HepG2 (cell line): ENCODE data around the gene JAGN1. TPM values are rescaled to one million over a fixed set of nuclear protein-coding genes. Genes with fewer than 3 reads are reported as not detected.

Experiments
- BORCS8-MEF2B ChIP-seq: sonication (generic); formaldehyde crosslinking; IDR thresholded peaks from 2 replicates; pipeline ENCODE4 v1.8.0; 2022; ENCODE audit warnings: mild to moderate bottlenecking, missing genetic modification reagents
- CC2D1A ChIP-seq: sonication (generic); formaldehyde crosslinking; IDR thresholded peaks from 2 replicates; pipeline ENCODE4 v1.8.1; 2023; ENCODE audit warnings: mild to moderate bottlenecking, missing genetic modification reagents
- EEA1 ChIP-seq: sonication (generic); formaldehyde crosslinking; IDR thresholded peaks from 2 replicates; pipeline ENCODE4 v1.5.1; 2020; ENCODE audit warnings: mild to moderate bottlenecking, missing genetic modification reagents, borderline replicate concordance
- IRF2 ChIP-seq: IDR thresholded peaks from 2 replicates; pipeline ENCODE4 v1.6.1; 2018; ENCODE audit warnings: missing genetic modification reagents, missing compliant biosample characterization
- MBD4 ChIP-seq: IDR thresholded peaks from 2 replicates; pipeline ENCODE4 v1.6.1; 2012; ENCODE audit warnings: low read length, inconsistent platforms, borderline replicate concordance
- NR2F6 ChIP-seq, 2 experiments: IDR thresholded peaks; 2 replicates each; pipeline ENCODE4 v1.6.1; 2016; ENCODE audit warnings: antibody characterized with exemption in 1 of 2, mild to moderate bottlenecking in 1 of 2
- SATB2 ChIP-seq: sonication (generic); formaldehyde crosslinking; IDR thresholded peaks from 2 replicates; pipeline ENCODE4 v1.5.0; 2020; ENCODE audit warnings: missing genetic modification reagents
- SNAPC2 ChIP-seq: sonication (generic); formaldehyde crosslinking; IDR thresholded peaks from 2 replicates; pipeline ENCODE4 v1.8.1; 2022; ENCODE audit warnings: mild to moderate bottlenecking, missing genetic modification reagents
- U2AF2 ChIP-seq: fragments of 200-400 bp; formaldehyde crosslinking; IDR thresholded peaks from 2 replicates; pipeline ENCODE4 v1.6.1; 2017; ENCODE audit warnings: low read depth, mild to moderate bottlenecking, low read length
- WIZ ChIP-seq: sonication (generic); formaldehyde crosslinking; IDR thresholded peaks from 2 replicates; pipeline ENCODE4 v1.5.1; 2020; ENCODE audit warnings: mild to moderate bottlenecking, missing genetic modification reagents
- ZNF205 ChIP-seq: IDR thresholded peaks from 2 replicates; pipeline ENCODE4 v1.6.1; 2018; ENCODE audit warnings: missing biosample characterization, missing genetic modification reagents
- ZNF441 ChIP-seq: sonication (generic); formaldehyde crosslinking; IDR thresholded peaks from 2 replicates; pipeline ENCODE4 v1.7.0; 2021; ENCODE audit warnings: missing genetic modification reagents, borderline replicate concordance
- ZNF550 ChIP-seq: sonication (generic); formaldehyde crosslinking; IDR thresholded peaks from 2 replicates; pipeline ENCODE4 v1.4.0; 2020; ENCODE audit warnings: mild to moderate bottlenecking, missing genetic modification reagents, borderline replicate concordance
- ZNF850 ChIP-seq: sonication (generic); formaldehyde crosslinking; conservative IDR thresholded peaks from 2 replicates; pipeline ENCODE4 v1.9.0; 2021; ENCODE audit warnings: mild to moderate bottlenecking, missing genetic modification reagents
- polyA plus RNA-seq, 8 experiments: library from polyadenylated mRNA; depleted of rRNA in 3 of 8; stranded (reverse) in 7 of 8; unstranded in 1 of 8; fragments of >200 nt; fragmentation: Illumina TruSeq in 4 of 8; extraction: Trizol in 4 of 8; gene quantifications; 2 replicates each; pipeline versions ENCODE4 v1.2.1 to v1.2.3, GENCODE V29; 2011 to 2016; ENCODE audit warnings: low read depth in 4 of 8, missing spikeins in 1 of 8, mixed read lengths in 1 of 8; ENCODE audit not compliant: insufficient read depth in 1 of 8
- total RNA-seq, 5 experiments: library from RNA; depleted of rRNA; stranded (reverse); fragments of >200 nt; fragmentation: Illumina TruSeq; extraction: Trizol; gene quantifications; 2 replicates each; pipeline ENCODE4 v1.2.3, GENCODE V29; 2016; ENCODE audit warnings: low read depth in 1 of 5
- TF ChIP-seq, protein P1 (sequence below): sonication (generic); formaldehyde crosslinking; IDR thresholded peaks from one replicate; pipeline ENCODE4 v1.5.1; 2020; ENCODE audit warnings: mild to moderate bottlenecking, missing genetic modification reagents; ENCODE audit errors: not compliant biosample characterization
- TF ChIP-seq, protein P2 (sequence below): sonication (generic); formaldehyde crosslinking; IDR thresholded peaks from 2 replicates; pipeline ENCODE4 v1.5.1; 2020; ENCODE audit warnings: missing genetic modification reagents, mild to moderate bottlenecking, borderline replicate concordance
- TF ChIP-seq, protein P3 (sequence below): sonication (generic); formaldehyde crosslinking; IDR thresholded peaks from 2 replicates; pipeline ENCODE4 v1.5.1; 2020; ENCODE audit warnings: missing genetic modification reagents, mild to moderate bottlenecking, borderline replicate concordance

The JAGN1 gene
- total and polyA plus RNA-seq, 2 of the 13 experiments (the other 11 are each of a cell fraction or from before 2014, with no cell fraction given) = 49.9 to 50.9 TPM

DNA sequence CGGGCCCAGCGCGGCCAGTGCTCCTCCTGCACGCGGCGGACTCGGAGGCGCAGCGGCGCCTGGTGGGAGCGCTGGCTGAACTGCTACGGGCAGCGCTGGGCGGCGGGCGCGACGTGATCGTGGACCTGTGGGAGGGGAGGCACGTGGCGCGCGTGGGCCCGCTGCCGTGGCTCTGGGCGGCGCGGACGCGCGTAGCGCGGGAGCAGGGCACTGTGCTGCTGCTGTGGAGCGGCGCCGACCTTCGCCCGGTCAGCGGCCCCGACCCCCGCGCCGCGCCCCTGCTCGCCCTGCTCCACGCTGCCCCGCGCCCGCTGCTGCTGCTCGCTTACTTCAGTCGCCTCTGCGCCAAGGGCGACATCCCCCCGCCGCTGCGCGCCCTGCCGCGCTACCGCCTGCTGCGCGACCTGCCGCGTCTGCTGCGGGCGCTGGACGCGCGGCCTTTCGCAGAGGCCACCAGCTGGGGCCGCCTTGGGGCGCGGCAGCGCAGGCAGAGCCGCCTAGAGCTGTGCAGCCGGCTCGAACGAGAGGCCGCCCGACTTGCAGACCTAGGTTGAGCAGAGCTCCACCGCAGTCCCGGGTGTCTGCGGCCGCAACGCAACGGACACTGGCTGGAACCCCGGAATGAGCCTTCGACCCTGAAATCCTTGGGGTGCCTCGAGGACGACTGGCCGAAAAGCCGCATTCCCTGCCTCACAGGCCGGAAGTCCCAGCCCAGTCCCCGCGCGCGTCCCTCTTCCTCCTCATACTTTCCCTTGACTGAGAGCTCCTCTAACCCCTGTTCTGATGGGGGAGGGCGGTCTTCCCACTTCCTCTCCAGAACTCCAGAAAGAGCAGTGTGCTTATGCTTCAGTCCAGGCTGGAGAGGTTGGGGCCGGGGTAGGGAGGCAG, 25.1 kb downstream of the JAGN1 start (continued):
- TF ChIP-seq ZNF441 (CRISPR knock-in tag) = peak; percentile 84
- TF ChIP-seq ZNF550 (CRISPR knock-in tag) = no peak
- no peak for TF ChIP-seq U2AF2
- TF ChIP-seq ZNF205 (CRISPR knock-in tag) = peak; percentile 69
- TF ChIP-seq, protein P1, sequence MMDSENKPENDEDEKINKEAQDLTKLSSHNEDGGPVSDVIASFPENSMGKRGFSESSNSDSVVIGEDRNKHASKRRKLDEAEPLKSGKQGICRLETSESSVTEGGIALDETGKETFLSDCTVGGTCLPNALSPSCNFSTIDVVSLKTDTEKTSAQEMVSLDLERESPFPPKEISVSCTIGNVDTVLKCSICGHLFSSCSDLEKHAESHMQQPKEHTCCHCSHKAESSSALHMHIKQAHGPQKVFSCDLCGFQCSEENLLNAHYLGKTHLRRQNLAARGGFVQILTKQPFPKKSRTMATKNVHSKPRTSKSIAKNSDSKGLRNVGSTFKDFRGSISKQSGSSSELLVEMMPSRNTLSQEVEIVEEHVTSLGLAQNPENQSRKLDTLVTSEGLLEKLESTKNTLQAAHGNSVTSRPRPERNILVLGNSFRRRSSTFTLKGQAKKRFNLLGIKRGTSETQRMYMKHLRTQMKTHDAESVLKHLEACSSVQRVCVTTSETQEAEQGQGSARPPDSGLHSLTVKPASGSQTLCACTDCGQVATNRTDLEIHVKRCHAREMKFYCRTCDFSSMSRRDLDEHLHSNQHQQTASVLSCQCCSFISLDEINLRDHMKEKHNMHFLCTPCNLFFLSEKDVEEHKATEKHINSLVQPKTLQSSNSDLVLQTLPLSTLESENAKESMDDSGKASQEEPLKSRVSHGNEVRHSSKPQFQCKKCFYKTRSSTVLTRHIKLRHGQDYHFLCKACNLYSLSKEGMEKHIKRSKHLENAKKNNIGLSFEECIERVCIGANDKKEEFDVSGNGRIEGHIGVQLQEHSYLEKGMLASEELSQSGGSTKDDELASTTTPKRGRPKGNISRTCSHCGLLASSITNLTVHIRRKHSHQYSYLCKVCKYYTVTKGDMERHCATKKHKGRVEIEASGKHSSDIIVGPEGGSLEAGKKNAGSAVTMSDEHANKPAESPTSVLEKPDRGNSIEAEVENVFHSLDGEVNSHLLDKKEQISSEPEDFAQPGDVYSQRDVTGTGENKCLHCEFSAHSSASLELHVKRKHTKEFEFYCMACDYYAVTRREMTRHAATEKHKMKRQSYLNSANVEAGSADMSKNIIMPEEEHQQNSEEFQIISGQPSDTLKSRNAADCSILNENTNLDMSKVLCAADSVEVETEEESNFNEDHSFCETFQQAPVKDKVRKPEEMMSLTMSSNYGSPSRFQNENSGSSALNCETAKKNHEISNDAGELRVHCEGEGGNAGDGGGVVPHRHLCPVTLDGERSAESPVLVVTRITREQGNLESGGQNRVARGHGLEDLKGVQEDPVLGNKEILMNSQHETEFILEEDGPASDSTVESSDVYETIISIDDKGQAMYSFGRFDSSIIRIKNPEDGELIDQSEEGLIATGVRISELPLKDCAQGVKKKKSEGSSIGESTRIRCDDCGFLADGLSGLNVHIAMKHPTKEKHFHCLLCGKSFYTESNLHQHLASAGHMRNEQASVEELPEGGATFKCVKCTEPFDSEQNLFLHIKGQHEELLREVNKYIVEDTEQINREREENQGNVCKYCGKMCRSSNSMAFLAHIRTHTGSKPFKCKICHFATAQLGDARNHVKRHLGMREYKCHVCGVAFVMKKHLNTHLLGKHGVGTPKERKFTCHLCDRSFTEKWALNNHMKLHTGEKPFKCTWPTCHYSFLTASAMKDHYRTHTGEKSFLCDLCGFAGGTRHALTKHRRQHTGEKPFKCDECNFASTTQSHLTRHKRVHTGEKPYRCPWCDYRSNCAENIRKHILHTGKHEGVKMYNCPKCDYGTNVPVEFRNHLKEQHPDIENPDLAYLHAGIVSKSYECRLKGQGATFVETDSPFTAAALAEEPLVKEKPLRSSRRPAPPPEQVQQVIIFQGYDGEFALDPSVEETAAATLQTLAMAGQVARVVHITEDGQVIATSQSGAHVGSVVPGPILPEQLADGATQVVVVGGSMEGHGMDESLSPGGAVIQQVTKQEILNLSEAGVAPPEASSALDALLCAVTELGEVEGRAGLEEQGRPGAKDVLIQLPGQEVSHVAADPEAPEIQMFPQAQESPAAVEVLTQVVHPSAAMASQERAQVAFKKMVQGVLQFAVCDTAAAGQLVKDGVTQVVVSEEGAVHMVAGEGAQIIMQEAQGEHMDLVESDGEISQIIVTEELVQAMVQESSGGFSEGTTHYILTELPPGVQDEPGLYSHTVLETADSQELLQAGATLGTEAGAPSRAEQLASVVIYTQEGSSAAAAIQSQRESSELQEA = no peak
- TF ChIP-seq SNAPC2 (CRISPR knock-in tag) = peak; percentile 47; the same call in 1 of the 2 replicates
- TF ChIP-seq ZNF850 (CRISPR knock-in tag) = no peak
- peak; percentile 67; the same call in 1 of the 2 replicates for TF ChIP-seq IRF2
- TF ChIP-seq BORCS8-MEF2B (CRISPR knock-in tag) = 0 out of 2 replicates have a peak, but pooled peaks have one; percentile 17
- TF ChIP-seq CC2D1A = no peak
- no peak for TF ChIP-seq NR2F6 (IDR thresholded peaks at IDR 0.05)
- TF ChIP-seq NR2F6 (CRISPR knock-in tag; IDR thresholded peaks at IDR 0.05) = peak; percentile 33; the same call in 1 of the 2 replicates
- TF ChIP-seq SATB2 (CRISPR knock-in tag) = no peak
- TF ChIP-seq WIZ (CRISPR knock-in tag) = 0 out of 2 replicates have a peak, but pooled peaks have one; percentile 55
- TF ChIP-seq MBD4 = no peak
- TF ChIP-seq, protein P2, sequence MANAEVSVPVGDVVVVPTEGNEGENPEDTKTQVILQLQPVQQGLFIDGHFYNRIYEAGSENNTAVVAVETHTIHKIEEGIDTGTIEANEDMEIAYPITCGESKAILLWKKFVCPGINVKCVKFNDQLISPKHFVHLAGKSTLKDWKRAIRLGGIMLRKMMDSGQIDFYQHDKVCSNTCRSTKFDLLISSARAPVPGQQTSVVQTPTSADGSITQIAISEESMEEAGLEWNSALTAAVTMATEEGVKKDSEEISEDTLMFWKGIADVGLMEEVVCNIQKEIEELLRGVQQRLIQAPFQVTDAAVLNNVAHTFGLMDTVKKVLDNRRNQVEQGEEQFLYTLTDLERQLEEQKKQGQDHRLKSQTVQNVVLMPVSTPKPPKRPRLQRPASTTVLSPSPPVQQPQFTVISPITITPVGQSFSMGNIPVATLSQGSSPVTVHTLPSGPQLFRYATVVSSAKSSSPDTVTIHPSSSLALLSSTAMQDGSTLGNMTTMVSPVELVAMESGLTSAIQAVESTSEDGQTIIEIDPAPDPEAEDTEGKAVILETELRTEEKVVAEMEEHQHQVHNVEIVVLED (CRISPR knock-in tag) = no peak
- TF ChIP-seq, protein P3, sequence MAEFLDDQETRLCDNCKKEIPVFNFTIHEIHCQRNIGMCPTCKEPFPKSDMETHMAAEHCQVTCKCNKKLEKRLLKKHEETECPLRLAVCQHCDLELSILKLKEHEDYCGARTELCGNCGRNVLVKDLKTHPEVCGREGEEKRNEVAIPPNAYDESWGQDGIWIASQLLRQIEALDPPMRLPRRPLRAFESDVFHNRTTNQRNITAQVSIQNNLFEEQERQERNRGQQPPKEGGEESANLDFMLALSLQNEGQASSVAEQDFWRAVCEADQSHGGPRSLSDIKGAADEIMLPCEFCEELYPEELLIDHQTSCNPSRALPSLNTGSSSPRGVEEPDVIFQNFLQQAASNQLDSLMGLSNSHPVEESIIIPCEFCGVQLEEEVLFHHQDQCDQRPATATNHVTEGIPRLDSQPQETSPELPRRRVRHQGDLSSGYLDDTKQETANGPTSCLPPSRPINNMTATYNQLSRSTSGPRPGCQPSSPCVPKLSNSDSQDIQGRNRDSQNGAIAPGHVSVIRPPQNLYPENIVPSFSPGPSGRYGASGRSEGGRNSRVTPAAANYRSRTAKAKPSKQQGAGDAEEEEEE (CRISPR knock-in tag) = no peak
- peak; percentile 47; the same call in 1 of the 2 replicates for TF ChIP-seq EEA1 (CRISPR knock-in tag)
